H1 (cell line): ENCODE data around the gene PACS1. TPM values are rescaled to one million over a fixed set of nuclear protein-coding genes. Genes with fewer than 3 reads are reported as not detected.

Source experiments
- CTCF ChIA-PET: fragments of 300-600 bp; sonication (Branson Sonifier 250); formaldehyde crosslinking; loops from one replicate; lab custom pipeline; 2021; ENCODE audit not compliant: partially characterized antibody; lab: Charles Lee
- POLR2A ChIA-PET: fragments of 300-600 bp; sonication (Branson Sonifier 250); formaldehyde crosslinking; loops from one replicate; lab custom pipeline; 2021; ENCODE audit warnings: inconsistent platforms; ENCODE audit not compliant: partially characterized antibody; lab: Charles Lee
- DNase-seq, 2 experiments: peaks; one replicate each; pipeline versions ENCODE4 v3.0.0 to v3.0.0-alpha.2; 2010 to 2022; ENCODE audit warnings: low spot score in 2 of 2, low read depth in 1 of 2, mixed read lengths in 1 of 2
- FAIRE-seq: peaks from 2 replicates; lab custom pipeline; 2011; peaks lifted over from hg19 to GRCh38; lab: Jason Lieb, UNC
- H2AFZ ChIP-seq: 2 replicates; pipeline ENCODE4 v1.8.1; 2012; ENCODE audit warnings: low read length, inconsistent platforms
- H2AK5ac ChIP-seq: 2 replicates; pipeline ENCODE4 v1.6.1; 2013; ENCODE audit warnings: low read depth, low read length
- H2BK120ac ChIP-seq: replicated peaks from 2 replicates; pipeline ENCODE3; 2013; ENCODE audit warnings: low read depth, low read length, inconsistent platforms
- H2BK12ac ChIP-seq: 2 replicates; pipeline ENCODE4 v1.6.1; 2013; ENCODE audit warnings: low read depth, low read length
- H2BK15ac ChIP-seq: 2 replicates; pipeline ENCODE4 v1.6.1; 2013; ENCODE audit warnings: low read length
- H2BK20ac ChIP-seq: 2 replicates; pipeline ENCODE4 v1.6.1; 2013; ENCODE audit warnings: low read length
- H2BK5ac ChIP-seq: 2 replicates; pipeline ENCODE4 v1.6.1; 2013; ENCODE audit warnings: low read depth, low read length
- H3K14ac ChIP-seq: 2 replicates; pipeline ENCODE4 v1.6.1; 2013; ENCODE audit warnings: inconsistent platforms; ENCODE audit not compliant: insufficient read length
- H3K18ac ChIP-seq: 2 replicates; pipeline ENCODE4 v1.6.1; 2013; ENCODE audit warnings: low read length; ENCODE audit errors: extremely low read depth
- H3K23ac ChIP-seq: 2 replicates; pipeline ENCODE4 v1.6.1; 2013; ENCODE audit warnings: inconsistent platforms; ENCODE audit not compliant: insufficient read length
- H3K23me2 ChIP-seq: 2 replicates; pipeline ENCODE4 v1.6.1; 2013; ENCODE audit warnings: low read depth, low read length
- H3K27ac ChIP-seq: 2 replicates; pipeline ENCODE4 v1.6.1; 2011; ENCODE audit warnings: low read depth, low read length, inconsistent platforms
- H3K27me3 ChIP-seq, 4 experiments: replicated peaks in 1 of 4; 1 replicate in 1 of 4; 2 replicates in 3 of 4; pipeline versions ENCODE4 v1.6.1 to v1.8.1; 2011 to 2013; ENCODE audit warnings: low read length in 3 of 4, mild to moderate bottlenecking in 3 of 4, inconsistent platforms in 2 of 4, mixed read lengths in 2 of 4, moderate library complexity in 1 of 4; ENCODE audit not compliant: control insufficient read depth in 3 of 4, insufficient read depth in 3 of 4; ENCODE audit errors: extremely low read depth in 1 of 4
- H3K36me3 ChIP-seq, 4 experiments: 2 replicates each; pipeline versions ENCODE4 v1.6.1 to v1.8.1; 2011 to 2013; ENCODE audit warnings: mild to moderate bottlenecking in 4 of 4, low read length in 3 of 4, moderate library complexity in 2 of 4, control low read depth in 1 of 4, inconsistent platforms in 1 of 4; ENCODE audit not compliant: insufficient read depth in 4 of 4, control insufficient read depth in 2 of 4
- H3K4ac ChIP-seq: replicated peaks from 2 replicates; pipeline ENCODE3; 2013; ENCODE audit warnings: low read length, low read depth, mixed read lengths, inconsistent platforms; ENCODE audit not compliant: insufficient read length
- H3K4me1 ChIP-seq, 4 experiments: replicated peaks in 1 of 4; 1 replicate in 1 of 4; 2 replicates in 3 of 4; pipeline versions ENCODE4 v1.6.1 to v1.8.1; 2011 to 2013; ENCODE audit warnings: low read length in 3 of 4, inconsistent platforms in 2 of 4, mixed read lengths in 1 of 4; ENCODE audit not compliant: insufficient read depth in 4 of 4, control insufficient read depth in 3 of 4
- H3K4me2 ChIP-seq, 2 experiments: 2 replicates each; pipeline versions ENCODE4 v1.6.1 to v1.8.1; 2011 to 2013; ENCODE audit warnings: low read depth in 2 of 2, low read length in 2 of 2, control low read depth in 1 of 2, inconsistent platforms in 1 of 2, mild to moderate bottlenecking in 1 of 2; ENCODE audit not compliant: insufficient read depth in 1 of 2
- H3K4me3 ChIP-seq, 4 experiments: fragments of 200-600, 300-600 bp in 1 of 4; sonication (generic), shearing (Covaris generic), sonication (Bioruptor Twin) in 1 of 4; 2 replicates each; pipeline versions ENCODE4 v1.5.1 to v1.8.1; 2011 to 2016; ENCODE audit warnings: low read length in 4 of 4, low read depth in 3 of 4, control low read depth in 2 of 4, inconsistent platforms in 2 of 4, mild to moderate bottlenecking in 2 of 4, mixed read lengths in 1 of 4, moderate library complexity in 1 of 4; ENCODE audit not compliant: insufficient read depth in 2 of 4; ENCODE audit errors: extremely low read depth in 1 of 4
- H3K56ac ChIP-seq: replicated peaks from 2 replicates; pipeline ENCODE3; 2013; ENCODE audit warnings: low read depth, mild to moderate bottlenecking, mixed read lengths, low read length, inconsistent platforms; ENCODE audit not compliant: insufficient read length
- H3K79me1 ChIP-seq: 2 replicates; pipeline ENCODE4 v1.6.1; 2013; ENCODE audit warnings: low read depth, low read length, control low read depth
- H3K79me2 ChIP-seq, 2 experiments: 2 replicates each; pipeline versions ENCODE4 v1.6.1 to v1.8.1; 2012 to 2013; ENCODE audit warnings: low read length in 2 of 2, mild to moderate bottlenecking in 2 of 2, inconsistent platforms in 1 of 2; ENCODE audit not compliant: insufficient read depth in 2 of 2, control insufficient read depth in 1 of 2
- H3K9ac ChIP-seq, 4 experiments: replicated peaks in 1 of 4; 1 replicate in 1 of 4; 2 replicates in 3 of 4; pipeline versions ENCODE4 v1.6.1 to v1.8.1; 2011 to 2013; ENCODE audit warnings: low read depth in 3 of 4, low read length in 3 of 4, control low read depth in 2 of 4, mild to moderate bottlenecking in 2 of 4, moderate library complexity in 2 of 4, inconsistent platforms in 1 of 4; ENCODE audit errors: extremely low read depth in 1 of 4
- H3K9me3 ChIP-seq, 2 experiments: 2 replicates each; pipeline versions ENCODE4 v1.6.1 to v1.8.1; 2012 to 2013; ENCODE audit warnings: mild to moderate bottlenecking in 2 of 2, moderate library complexity in 2 of 2, control low read depth in 1 of 2, inconsistent platforms in 1 of 2, low read depth in 1 of 2, low read length in 1 of 2, mixed read lengths in 1 of 2; ENCODE audit not compliant: insufficient read depth in 2 of 2
- H4K20me1 ChIP-seq, 2 experiments: replicated peaks in 1 of 2; 2 replicates each; pipeline versions ENCODE3 to v1.8.1; 2011 to 2013; ENCODE audit warnings: inconsistent platforms in 2 of 2, low read length in 2 of 2, mild to moderate bottlenecking in 1 of 2; ENCODE audit not compliant: insufficient read depth in 2 of 2, control insufficient read depth in 1 of 2
- H4K5ac ChIP-seq: 2 replicates; pipeline ENCODE4 v1.6.1; 2013; ENCODE audit warnings: low read length, low read depth, mixed read lengths, inconsistent platforms; ENCODE audit not compliant: insufficient read length
- H4K8ac ChIP-seq: 2 replicates; pipeline ENCODE4 v1.8.0; 2013; ENCODE audit warnings: mild to moderate bottlenecking, moderate library complexity, low read length, inconsistent platforms; ENCODE audit not compliant: insufficient read depth; ENCODE audit errors: extremely low read depth
- H4K91ac ChIP-seq: replicated peaks from 2 replicates; pipeline ENCODE3; 2013; ENCODE audit warnings: low read length, mixed read lengths, inconsistent platforms; ENCODE audit not compliant: insufficient read length
- CREB1 ChIP-seq: IDR thresholded peaks from 2 replicates; pipeline ENCODE4 v1.6.1; 2012; ENCODE audit warnings: inconsistent platforms
- CTBP2 ChIP-seq: IDR thresholded peaks from 2 replicates; pipeline ENCODE4 v1.7.0; 2011; ENCODE audit warnings: borderline replicate concordance, mild to moderate bottlenecking, moderate library complexity, mixed read lengths, low read length; ENCODE audit not compliant: insufficient read depth, insufficient read length
- JUND ChIP-seq: IDR thresholded peaks from 2 replicates; pipeline ENCODE4 v1.6.1; 2011; ENCODE audit warnings: mild to moderate bottlenecking, improper control_type of control experiment, low read length
- RNF2 ChIP-seq: fragments of 200-900, 300-1000 bp; sonication (generic); IDR thresholded peaks from 2 replicates; pipeline ENCODE4 v1.7.1; 2016; ENCODE audit warnings: borderline replicate concordance, low read depth, mild to moderate bottlenecking, antibody characterized with exemption, low read length; ENCODE audit not compliant: poor library complexity, severe bottlenecking; ENCODE audit errors: missing control alignments
- TEAD4 ChIP-seq: IDR thresholded peaks from 2 replicates; pipeline ENCODE4 v1.6.1; 2012; ENCODE audit warnings: low read depth, low read length, inconsistent platforms, mixed read lengths
- ZNF274 ChIP-seq: IDR thresholded peaks from 2 replicates; pipeline ENCODE4 v1.7.0; 2012; ENCODE audit warnings: low read length, borderline replicate concordance; ENCODE audit errors: extremely low read depth
- whole genome bisulfite sequencing, 2 experiments: shearing (Covaris generic) in 1 of 2; methylation state at CpG; one replicate each; pipeline versions ENCODE4 v1.1.6 to v1.1.7; 2013 to 2015; ENCODE audit warnings: low lambda C conversion rate in 2 of 2, mixed read lengths in 2 of 2, inconsistent platforms in 1 of 2, low coverage in 1 of 2, missing lambda C conversion rate in 1 of 2; ENCODE audit not compliant: insufficient replicate concordance in 2 of 2, insufficient coverage in 1 of 2, insufficient read length in 1 of 2; ENCODE audit errors: extremely low coverage in 1 of 2, missing lambda C conversion rate in 1 of 2; 5-methylcytosine and 5-hydroxymethylcytosine counted together
- polyA plus RNA-seq, 7 experiments: library from polyadenylated mRNA; depleted of rRNA in 3 of 7; stranded (reverse) in 5 of 7; unstranded in 2 of 7; fragments of >200 nt in 5 of 7; fragments of 200-250 nt in 2 of 7; gene quantifications; 1 replicate in 5 of 7; 2 replicates in 1 of 7; 4 replicates in 1 of 7; pipeline versions ENCODE4 v1.2.1 to v1.2.3, GENCODE V29; 2011 to 2013; ENCODE audit warnings: missing spikeins in 2 of 7, mixed read lengths in 2 of 7
- total RNA-seq: library from RNA; stranded (reverse); fragmentation: NEBNext Ultra II Directional; extraction: Animal tissue kit (Norgen Biotek cat#: 25700); gene quantifications from 2 replicates; pipeline ENCODE4 v1.2.1, GENCODE V29; 2021

Gene PACS1
- total and polyA plus RNA-seq, 2 of the 8 experiments (the other 6 are each of a cell fraction or from before 2014, with no cell fraction given), result 11.5 to 36.0 TPM

GRCh38 chr11:66228521-66228920 is 158.4 kb downstream of the PACS1 start:
- H3K4ac ChIP-seq, result no peak overlapping the region
- no peaks in the 10 kb centered on the region for H3K9me3 ChIP-seq
- no peak overlapping the region for H3K9ac ChIP-seq
- H4K8ac ChIP-seq, result no peak overlapping the region
- no peaks in the 10 kb centered on the region for H3K23me2 ChIP-seq
- no peak overlapping the region for H2BK120ac ChIP-seq
- H3K27ac ChIP-seq, result no peak overlapping the region
- H3K79me2 ChIP-seq, result no peaks in the 10 kb centered on the region
- no peaks in the 10 kb centered on the region for H3K79me1 ChIP-seq
- H4K5ac ChIP-seq, result no peak overlapping the region
- DNase-seq, result peak in 1 of 2 experiments; percentile 15
- peaks cover 0 to 2% (median 0%) of the 10 kb centered on the region in 4 experiments; a peak in 5 of 7 replicates for H3K4me1 ChIP-seq
- WGBS, 2 experiments, result 70% methylated on average over 6 of the region's 6 CpGs; no CpG with 5 or more reads in 1 of the 2 experiments
- no peak overlapping the region for H2AK5ac ChIP-seq
- H3K4me3 ChIP-seq, result no peak overlapping the region
- H3K56ac ChIP-seq, result no peak overlapping the region
- POLR2A ChIA-PET, result no interaction called here
- no peak overlapping the region for H2AFZ ChIP-seq
- H3K36me3 ChIP-seq, result 0 out of 8 replicates have a peak, but pooled peaks cover 0 to 2% (median 0%) of the 10 kb centered on the region in 4 experiments
- no peaks in the 10 kb centered on the region for H3K27me3 ChIP-seq
- FAIRE-seq, result peak; percentile 89
- H2BK15ac ChIP-seq, result no peak overlapping the region
- H3K23ac ChIP-seq, result no peak overlapping the region
- H4K20me1 ChIP-seq, result peaks cover 0 to 1% of the 10 kb centered on the region in 2 experiments
- no peak overlapping the region for H2BK5ac ChIP-seq
- no peak overlapping the region for H3K4me2 ChIP-seq
- no peak overlapping the region for H4K91ac ChIP-seq
- no peak overlapping the region for H3K14ac ChIP-seq
- TF ChIP-seq JUND (peak; percentile 68), TEAD4 (peak; percentile 35; the same call in 1 of the 2 replicates), ZNF274 (no peak), CTBP2 (no peak), RNF2 (no peak), CREB1 (0 out of 2 replicates have a peak, but pooled peaks have one; percentile 42)
- H2BK12ac ChIP-seq, result no peak overlapping the region
- no peak overlapping the region for H3K18ac ChIP-seq
- CTCF ChIA-PET, result no interaction called here
- no peak overlapping the region for H2BK20ac ChIP-seq
